H9 (cell line): Measurements from ENCODE around the gene CXorf58. TPM values are rescaled to one million over a fixed set of nuclear protein-coding genes. Genes with fewer than 3 reads are reported as not detected.
"Not testable (repeated sequence)": the region's sequence is repeated elsewhere in the genome, so short reads cannot be mapped to it uniquely, and the experiment has no call there.

Source experiments
- DNase-seq: peaks from one replicate; pipeline ENCODE4 v3.0.0-alpha.2; 2017
- H2AFZ ChIP-seq: one replicate; pipeline ENCODE4 v1.6.1; 2013; ENCODE audit warnings: mild to moderate bottlenecking, low read length, control low read depth, moderate library complexity
- H2AK5ac ChIP-seq: 2 replicates; pipeline ENCODE4 v1.6.1; 2013; ENCODE audit warnings: low read length, control low read depth, mixed read lengths; ENCODE audit not compliant: insufficient read length
- H2BK120ac ChIP-seq: one replicate; pipeline ENCODE4 v1.6.1; 2013; ENCODE audit warnings: low read depth, mild to moderate bottlenecking, low read length, control low read depth, inconsistent platforms; ENCODE audit not compliant: poor library complexity, severe bottlenecking
- H2BK12ac ChIP-seq: 2 replicates; pipeline ENCODE4 v1.6.1; 2013; ENCODE audit warnings: low read length, control low read depth, mixed read lengths, low read depth; ENCODE audit not compliant: insufficient read length
- H2BK15ac ChIP-seq: 2 replicates; pipeline ENCODE4 v1.6.1; 2013; ENCODE audit warnings: low read depth, low read length, control low read depth
- H2BK20ac ChIP-seq: one replicate; pipeline ENCODE4 v1.6.1; 2013; ENCODE audit warnings: low read depth, mild to moderate bottlenecking, low read length, control low read depth, inconsistent platforms; ENCODE audit not compliant: poor library complexity, severe bottlenecking
- H2BK5ac ChIP-seq: 2 replicates; pipeline ENCODE4 v1.6.1; 2013; ENCODE audit warnings: low read length, control low read depth, mixed read lengths; ENCODE audit not compliant: insufficient read length
- H3K14ac ChIP-seq: 2 replicates; pipeline ENCODE4 v1.6.1; 2013; ENCODE audit warnings: low read length, control low read depth; ENCODE audit not compliant: insufficient read depth
- H3K18ac ChIP-seq: 2 replicates; pipeline ENCODE4 v1.6.1; 2013; ENCODE audit warnings: low read depth, mild to moderate bottlenecking, mixed read lengths, low read length, control low read depth; ENCODE audit not compliant: insufficient read length
- H3K23ac ChIP-seq: 2 replicates; pipeline ENCODE4 v1.6.1; 2013; ENCODE audit warnings: low read length, control low read depth, mixed read lengths, low read depth; ENCODE audit not compliant: insufficient read length
- H3K23me2 ChIP-seq: 2 replicates; pipeline ENCODE4 v1.6.1; 2013; ENCODE audit warnings: low read depth, mild to moderate bottlenecking, mixed read lengths, low read length, control low read depth; ENCODE audit not compliant: insufficient read length, poor library complexity, severe bottlenecking
- H3K27ac ChIP-seq: 2 replicates; pipeline ENCODE4 v1.5.1; 2013; ENCODE audit warnings: low read length, control low read depth, mixed read lengths, low read depth; ENCODE audit not compliant: insufficient read length
- H3K27me3 ChIP-seq: 2 replicates; pipeline ENCODE4 v1.6.1; 2013; ENCODE audit warnings: low read length, control low read depth, inconsistent platforms; ENCODE audit not compliant: insufficient read depth
- H3K4ac ChIP-seq: 2 replicates; pipeline ENCODE4 v1.6.1; 2013; ENCODE audit warnings: low read depth, mild to moderate bottlenecking, control low read depth, inconsistent platforms, low read length, moderate library complexity
- H3K4me1 ChIP-seq: 2 replicates; pipeline ENCODE4 v1.6.1; 2013; ENCODE audit warnings: low read length, control low read depth, inconsistent platforms; ENCODE audit not compliant: insufficient read depth
- H3K4me2 ChIP-seq: 2 replicates; pipeline ENCODE4 v1.6.1; 2013; ENCODE audit warnings: low read length, control low read depth, mixed read lengths; ENCODE audit not compliant: insufficient read length, insufficient read depth
- H3K56ac ChIP-seq: 2 replicates; pipeline ENCODE4 v1.6.1; 2013; ENCODE audit warnings: low read depth, mild to moderate bottlenecking, mixed read lengths, low read length, control low read depth; ENCODE audit not compliant: insufficient read length
- H3K79me1 ChIP-seq: 2 replicates; pipeline ENCODE4 v1.6.1; 2013; ENCODE audit warnings: low read depth, mild to moderate bottlenecking, moderate library complexity, low read length, control low read depth, inconsistent platforms; ENCODE audit not compliant: insufficient read depth, poor library complexity, severe bottlenecking
- H3K79me2 ChIP-seq: 2 replicates; pipeline ENCODE4 v1.6.1; 2013; ENCODE audit warnings: low read length, control low read depth, inconsistent platforms; ENCODE audit not compliant: insufficient read depth
- H3K9ac ChIP-seq: 2 replicates; pipeline ENCODE4 v1.6.1; 2013; ENCODE audit warnings: low read length, control low read depth, mixed read lengths; ENCODE audit not compliant: insufficient read length; ENCODE audit errors: extremely low read depth
- H3K9me3 ChIP-seq: one replicate; pipeline ENCODE4 v1.6.1; 2013; ENCODE audit warnings: low read depth, low read length, inconsistent platforms; ENCODE audit not compliant: control insufficient read depth
- H3T11ph ChIP-seq: one replicate; pipeline ENCODE4 v1.6.1; 2013; ENCODE audit warnings: mild to moderate bottlenecking, low read length, control low read depth, inconsistent platforms
- H4K20me1 ChIP-seq: one replicate; pipeline ENCODE4 v1.6.1; 2013; ENCODE audit not compliant: control insufficient read depth, insufficient read length, insufficient read depth
- H4K5ac ChIP-seq: 2 replicates; pipeline ENCODE4 v1.6.1; 2013; ENCODE audit warnings: low read depth, mild to moderate bottlenecking, mixed read lengths, low read length, control low read depth; ENCODE audit not compliant: insufficient read length
- H4K8ac ChIP-seq: replicated peaks from 2 replicates; pipeline ENCODE4 v1.6.1; 2013; ENCODE audit warnings: low read length, control low read depth, mixed read lengths, low read depth; ENCODE audit not compliant: insufficient read length
- H4K91ac ChIP-seq: 2 replicates; pipeline ENCODE4 v1.6.1; 2013; ENCODE audit warnings: low read depth, mild to moderate bottlenecking, moderate library complexity, mixed read lengths, low read length, control low read depth; ENCODE audit not compliant: insufficient read length
- H3K27ac Mint-ChIP-seq, 3 experiments: 2 replicates in 2 of 3; 3 replicates in 1 of 3; pipeline ENCODE4 v1.8.0; 2020 to 2021; ENCODE audit warnings: mixed read lengths in 3 of 3, mild to moderate bottlenecking in 1 of 3, moderate library complexity in 1 of 3
- H3K27me3 Mint-ChIP-seq: 2 replicates; pipeline ENCODE4 v1.8.0; 2021; ENCODE audit warnings: low read depth, mild to moderate bottlenecking, moderate library complexity, mixed read lengths
- H3K36me3 Mint-ChIP-seq, 3 experiments: 2 replicates in 2 of 3; 3 replicates in 1 of 3; pipeline ENCODE4 v1.8.0; 2020 to 2021; ENCODE audit warnings: low read depth in 3 of 3, mixed read lengths in 3 of 3; ENCODE audit not compliant: insufficient read depth in 1 of 3
- H3K4me1 Mint-ChIP-seq, 2 experiments: 2 replicates each; pipeline ENCODE4 v1.8.0; 2020; ENCODE audit warnings: mixed read lengths in 2 of 2
- H3K4me3 Mint-ChIP-seq, 2 experiments: 2 replicates in 1 of 2; 3 replicates in 1 of 2; pipeline ENCODE4 v1.8.0; 2020 to 2021; ENCODE audit warnings: mild to moderate bottlenecking in 2 of 2, mixed read lengths in 2 of 2, moderate library complexity in 1 of 2
- H3K9me3 Mint-ChIP-seq, 2 experiments: 2 replicates in 1 of 2; 3 replicates in 1 of 2; pipeline ENCODE4 v1.8.0; 2020; ENCODE audit warnings: mild to moderate bottlenecking in 2 of 2, mixed read lengths in 2 of 2, moderate library complexity in 1 of 2
- WGBS: extraction: QIAGEN DNeasy Blood & Tissue Kit; methylation state at CpG from one replicate; pipeline ENCODE4 v1.1.7; 2013; ENCODE audit warnings: missing lambda C conversion rate, low lambda C conversion rate, mixed read lengths; ENCODE audit not compliant: insufficient read length; ENCODE audit errors: extremely low coverage; 5-methylcytosine and 5-hydroxymethylcytosine counted together
- total RNA-seq: library from RNA; stranded (reverse); gene quantifications from 2 replicates; pipeline ENCODE4 v1.2.1, GENCODE V29; 2021
- TF ChIP-seq, protein P1 (sequence below): fragments of 200-600 bp; sonication (generic); conservative IDR thresholded peaks from 3 replicates; pipeline ENCODE4 v1.8.0; 2021; ENCODE audit warnings: antibody characterized with exemption, mild to moderate bottlenecking

CXorf58 gene
- total RNA-seq, 1 experiment from 2014 or later = not detected

DNA sequence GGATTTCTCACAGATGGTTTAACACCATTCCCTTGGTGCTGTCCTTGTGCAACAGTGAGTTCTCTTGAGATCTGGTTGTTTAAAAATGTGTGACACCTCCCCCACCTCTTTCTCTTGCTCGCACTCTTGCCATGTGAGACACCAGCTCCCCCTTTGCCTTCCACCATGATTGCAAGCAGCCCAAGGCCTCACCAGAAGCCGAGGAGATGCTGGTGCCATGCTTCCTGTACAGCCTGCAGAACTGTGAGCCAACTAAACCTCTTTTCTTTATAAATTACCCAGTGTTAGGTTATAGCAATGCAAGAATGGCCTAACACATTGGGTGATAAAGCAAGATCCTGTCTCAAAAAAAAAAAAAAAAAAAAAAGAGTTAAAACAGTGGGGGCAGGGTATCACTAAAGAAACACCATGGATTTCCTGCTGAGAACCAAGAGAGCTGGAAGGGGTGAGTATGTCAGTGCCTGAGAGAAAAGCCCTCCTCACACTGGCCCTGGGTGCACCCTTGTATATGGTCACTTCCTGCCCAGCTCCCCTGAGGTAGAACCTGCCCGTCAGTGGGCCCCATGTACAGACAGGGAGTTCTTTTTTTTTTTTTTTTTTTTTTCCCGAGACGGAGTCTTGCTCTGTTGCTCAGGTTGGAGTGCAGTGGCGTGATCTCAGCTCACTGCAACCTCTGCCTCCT lies 46.5 kb upstream of the CXorf58 start:
- Histone ChIP-seq H3T11ph (no peak overlapping the region), H3K56ac (no peak overlapping the region), H2BK120ac (no peak overlapping the region), H2BK20ac (no peak overlapping the region), H3K27me3 (no peaks in the 10 kb centered on the region), H4K8ac (no peak overlapping the region), H2BK15ac (no peak overlapping the region), H2AK5ac (no peak overlapping the region), H3K4me1 (no peaks in the 10 kb centered on the region), H2BK12ac (no peak overlapping the region), H3K18ac (no peak overlapping the region), H3K9ac (no peak overlapping the region), H3K14ac (no peak overlapping the region), H4K20me1 (no peaks in the 10 kb centered on the region), H2BK5ac (no peak overlapping the region), H2AFZ (no peak overlapping the region), H3K27ac (no peak overlapping the region), H3K23ac (no peak overlapping the region), H3K9me3 (no peaks in the 10 kb centered on the region), H3K4ac (no peak overlapping the region), H4K91ac (no peak overlapping the region), H3K23me2 (peaks cover 2% of the 10 kb centered on the region), H3K79me2 (no peaks in the 10 kb centered on the region), H3K79me1 (no peaks in the 10 kb centered on the region), H3K4me2 (no peak overlapping the region), H4K5ac (no peak overlapping the region)
- Mint-ChIP-seq H3K4me3 (no peak overlapping the region), H3K27ac (peak overlapping the region in 2 of 3 experiments; percentile 68 to 88; a peak in 2 of 7 replicates), H3K9me3 (no peaks in the 10 kb centered on the region), H3K4me1 (no peaks in the 10 kb centered on the region), H3K36me3 (peaks cover 17 to 54% (median 49%) of the 10 kb centered on the region in 3 experiments; a peak in 6 of 7 replicates), H3K27me3 (no peaks in the 10 kb centered on the region)
- TF ChIP-seq, protein P1, sequence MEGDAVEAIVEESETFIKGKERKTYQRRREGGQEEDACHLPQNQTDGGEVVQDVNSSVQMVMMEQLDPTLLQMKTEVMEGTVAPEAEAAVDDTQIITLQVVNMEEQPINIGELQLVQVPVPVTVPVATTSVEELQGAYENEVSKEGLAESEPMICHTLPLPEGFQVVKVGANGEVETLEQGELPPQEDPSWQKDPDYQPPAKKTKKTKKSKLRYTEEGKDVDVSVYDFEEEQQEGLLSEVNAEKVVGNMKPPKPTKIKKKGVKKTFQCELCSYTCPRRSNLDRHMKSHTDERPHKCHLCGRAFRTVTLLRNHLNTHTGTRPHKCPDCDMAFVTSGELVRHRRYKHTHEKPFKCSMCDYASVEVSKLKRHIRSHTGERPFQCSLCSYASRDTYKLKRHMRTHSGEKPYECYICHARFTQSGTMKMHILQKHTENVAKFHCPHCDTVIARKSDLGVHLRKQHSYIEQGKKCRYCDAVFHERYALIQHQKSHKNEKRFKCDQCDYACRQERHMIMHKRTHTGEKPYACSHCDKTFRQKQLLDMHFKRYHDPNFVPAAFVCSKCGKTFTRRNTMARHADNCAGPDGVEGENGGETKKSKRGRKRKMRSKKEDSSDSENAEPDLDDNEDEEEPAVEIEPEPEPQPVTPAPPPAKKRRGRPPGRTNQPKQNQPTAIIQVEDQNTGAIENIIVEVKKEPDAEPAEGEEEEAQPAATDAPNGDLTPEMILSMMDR = no peak
- WGBS = no CpG with 5 or more reads among the region's 6 CpGs
- no peak for DNase-seq

DNA sequence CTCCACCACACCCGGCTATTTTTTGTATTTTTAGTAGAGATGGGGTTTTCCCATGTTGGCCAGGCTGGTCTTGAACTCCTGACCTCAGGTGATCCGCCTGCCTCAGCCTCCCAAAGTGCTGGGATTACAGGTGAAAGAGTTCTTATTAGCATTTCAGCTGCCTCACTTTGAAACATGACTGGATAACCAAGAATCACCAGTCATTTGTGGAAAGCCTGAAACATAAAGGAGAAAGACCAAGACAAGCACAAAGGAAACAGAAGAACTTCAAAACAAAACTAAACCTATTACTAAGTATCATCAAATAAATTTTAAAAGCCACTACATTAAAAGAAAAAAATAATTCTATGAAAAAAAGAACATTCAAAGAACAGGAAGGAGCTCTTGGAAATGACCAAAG lies 45.9 kb upstream of the CXorf58 start:
- H3K27me3 Mint-ChIP-seq, H3K4me1 Mint-ChIP-seq, H3K23me2 ChIP-seq, H2BK120ac ChIP-seq, H3K9me3 Mint-ChIP-seq, DNase-seq, H3K18ac ChIP-seq, H3T11ph ChIP-seq, H3K9me3 ChIP-seq, H3K27ac ChIP-seq, H3K79me1 ChIP-seq, H4K20me1 ChIP-seq, H2BK20ac ChIP-seq, H3K4me1 ChIP-seq, H3K56ac ChIP-seq, H3K27ac Mint-ChIP-seq, H3K14ac ChIP-seq, H3K4ac ChIP-seq, H2BK12ac ChIP-seq, H4K91ac ChIP-seq, H3K79me2 ChIP-seq, H4K8ac ChIP-seq, H3K23ac ChIP-seq, H3K27me3 ChIP-seq, H2AK5ac ChIP-seq, H2BK5ac ChIP-seq, H3K9ac ChIP-seq, H3K4me2 ChIP-seq, H2AFZ ChIP-seq, H4K5ac ChIP-seq, H3K4me3 Mint-ChIP-seq, H2BK15ac ChIP-seq: not testable (repeated sequence)
- no CpG with 5 or more reads among the region's 2 CpGs for WGBS
- peaks cover 16 to 51% (median 49%) of the 10 kb centered on the region in 3 experiments; a peak in 6 of 7 replicates for H3K36me3 Mint-ChIP-seq
